Activated effector memory CD4-positive, alpha-beta T cell treated with anti-CD3 and anti-CD28 coated beads, Interleukin-2, amount 50 U/mL, for 16 hours (primary cell): ENCODE data around the gene ATP8A1.

ENCODE experiments used
- DNase-seq: peaks from one replicate; pipeline ENCODE4 v3.0.0-alpha.2; 2020

Gene ATP8A1

GRCh38 chr4:42624551-42624950 lies 32.4 kb downstream of the ATP8A1 start:
- DNase-seq, result no peak

DNA sequence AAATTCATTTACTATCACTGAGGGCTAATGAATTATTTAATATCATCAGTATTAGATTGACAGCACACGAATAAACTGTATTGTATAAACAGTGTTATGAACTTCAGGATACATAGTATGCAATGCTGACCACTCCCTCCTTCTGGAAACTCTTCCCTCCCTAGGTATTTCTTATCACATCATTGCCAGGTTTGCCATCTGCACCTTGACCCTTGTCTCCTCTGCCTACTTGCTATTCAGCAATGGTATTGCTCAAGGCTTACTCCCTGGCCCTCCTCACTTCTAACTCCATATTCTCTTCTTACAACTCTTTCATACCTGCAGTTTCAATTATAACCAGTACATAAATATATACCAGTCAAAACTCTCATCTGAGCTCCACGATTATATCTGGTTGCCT lies 38.9 kb downstream of the ATP8A1 start:
- DNase-seq, result no peak

DNA sequence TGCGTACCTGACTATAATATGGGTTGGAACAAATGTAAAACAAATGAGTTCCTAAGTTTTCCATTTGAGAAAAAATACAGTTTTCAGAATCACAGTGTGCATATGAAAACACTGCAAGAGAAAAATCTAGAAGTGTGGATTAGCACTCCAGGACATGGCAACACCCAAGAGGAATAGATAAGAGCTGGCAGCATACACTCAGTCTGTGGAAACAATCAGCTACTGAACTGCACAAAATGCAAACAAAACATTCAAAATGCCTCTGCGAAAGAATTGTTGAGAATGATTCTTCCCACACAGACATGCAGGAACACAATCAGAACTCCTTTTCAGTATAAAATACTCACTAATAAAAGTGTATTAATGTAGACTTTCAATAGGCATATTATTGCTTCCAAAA lies 39.9 kb downstream of the ATP8A1 start:
- no peak for DNase-seq

- DNase-seq, result no peak
Observed at GRCh38 chr4:42616572-42616971, 40.3 kb downstream of the ATP8A1 start.

- DNase-seq, result no peak
Observed at GRCh38 chr4:42615131-42615763, 41.7 kb downstream of the ATP8A1 start.

GRCh38 chr4:42612898-42613297 lies 44.0 kb downstream of the ATP8A1 start:
- DNase-seq, result no peak

GRCh38 chr4:42610941-42611340 lies 46.0 kb downstream of the ATP8A1 start:
- no peak for DNase-seq

- no peak for DNase-seq
Observed at GRCh38 chr4:42609051-42609450, 47.9 kb downstream of the ATP8A1 start.

DNA sequence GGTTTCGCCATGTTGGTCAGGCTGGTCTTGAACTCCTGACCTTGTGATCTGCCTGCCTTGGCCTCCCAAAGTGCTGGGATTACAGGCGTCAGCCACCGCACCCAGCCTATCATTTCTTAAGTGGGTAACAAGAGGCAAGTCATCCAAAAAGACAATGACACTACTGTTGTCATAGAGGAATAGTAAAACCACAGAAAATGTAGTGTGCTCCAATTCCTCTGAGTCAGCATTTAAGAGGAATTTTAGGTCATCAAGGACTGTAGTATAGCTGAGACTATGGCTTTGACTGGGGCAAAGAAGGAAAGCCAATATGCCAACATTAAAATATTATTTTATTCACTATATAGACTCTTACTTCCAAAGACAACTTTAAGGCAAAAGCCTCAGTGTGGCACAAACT lies 48.4 kb downstream of the ATP8A1 start:
- DNase-seq, result no peak

GRCh38 chr4:42607011-42607726 lies 49.7 kb downstream of the ATP8A1 start:
- no peak for DNase-seq

- DNase-seq, result no peak
Observed at GRCh38 chr4:42605264-42605663, 51.6 kb downstream of the ATP8A1 start.

DNA sequence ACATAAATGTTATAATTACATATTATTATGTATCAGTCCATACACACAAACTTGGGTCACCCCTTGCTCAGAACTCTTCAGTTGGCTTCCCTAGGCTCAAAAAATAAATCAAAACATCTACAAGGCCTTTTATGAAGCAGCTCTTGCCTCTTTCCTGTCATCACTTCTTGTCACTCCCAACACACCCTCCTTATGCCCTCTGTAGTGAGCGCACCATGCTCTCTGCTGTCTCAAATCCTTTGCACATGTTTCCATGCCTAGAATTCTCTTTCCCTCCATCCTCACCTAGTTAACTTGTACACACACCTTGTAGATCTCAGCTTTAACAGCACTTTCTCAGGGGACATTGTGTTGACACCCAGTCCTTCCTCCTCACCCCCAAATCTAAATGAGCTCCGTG lies 53.0 kb downstream of the ATP8A1 start:
- DNase-seq, result no peak

- DNase-seq, result no peak
Observed at GRCh38 chr4:42600578-42600977, 56.3 kb downstream of the ATP8A1 start.

DNA sequence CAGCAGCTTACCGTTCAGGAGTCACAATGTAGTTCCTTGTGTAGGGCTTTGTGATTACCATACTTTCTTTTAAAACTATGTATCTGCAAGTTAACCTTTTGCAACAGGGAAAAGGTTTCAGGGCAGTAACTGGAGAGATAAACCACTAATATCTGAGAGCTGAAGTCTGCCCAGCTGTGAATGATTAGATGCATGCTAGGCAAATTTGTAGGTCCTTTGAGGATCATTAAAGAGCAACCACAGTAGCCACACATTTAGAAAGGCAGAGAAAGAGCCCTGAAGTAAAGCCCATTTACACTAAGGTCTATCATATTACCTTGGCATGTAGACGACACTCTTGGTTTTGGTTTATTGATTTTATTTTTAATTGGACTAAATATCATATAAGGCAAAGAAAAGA lies 60.0 kb downstream of the ATP8A1 start:
- DNase-seq, result no peak

GRCh38 chr4:42594888-42595287 lies 62.0 kb downstream of the ATP8A1 start:
- no peak for DNase-seq

DNA sequence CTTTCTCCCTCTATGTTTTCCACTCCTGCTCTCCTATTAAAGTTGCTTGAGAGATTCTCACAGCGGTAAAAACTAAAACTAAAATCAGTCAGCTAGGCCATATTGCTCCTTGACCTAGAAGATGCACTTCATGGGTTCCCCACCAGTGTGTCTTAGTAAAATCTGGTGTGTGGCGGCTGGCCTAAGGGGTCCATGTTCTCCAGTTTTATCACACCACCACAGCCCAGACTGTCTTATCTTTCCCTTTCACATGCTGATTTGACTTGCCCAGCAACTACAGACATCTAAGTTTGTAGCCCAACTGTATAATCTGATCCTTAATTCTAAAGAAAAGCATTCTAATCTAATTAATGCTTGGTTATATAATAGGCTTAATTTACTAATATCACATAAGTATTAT lies 68.0 kb downstream of the ATP8A1 start:
- DNase-seq, result no peak

DNA sequence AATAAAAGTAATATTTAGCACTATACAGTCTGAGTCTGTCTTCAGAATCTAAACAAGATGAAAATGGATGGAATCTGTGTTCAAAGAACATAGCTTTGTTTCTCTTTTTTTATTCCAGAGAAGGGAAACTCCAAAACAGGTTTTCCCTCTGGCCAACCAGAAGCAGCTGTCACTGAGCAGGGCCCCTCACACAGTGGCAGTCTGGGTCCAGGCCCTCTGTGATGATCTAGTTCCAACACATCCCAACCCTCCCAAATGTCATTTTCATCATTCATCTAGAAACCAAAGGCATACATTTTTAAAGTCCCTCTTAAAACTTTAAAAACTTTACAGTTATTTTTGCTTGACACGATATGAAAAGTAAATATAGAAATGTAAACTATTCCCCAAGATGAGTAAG lies 70.1 kb downstream of the ATP8A1 start:
- DNase-seq, result no peak

DNA sequence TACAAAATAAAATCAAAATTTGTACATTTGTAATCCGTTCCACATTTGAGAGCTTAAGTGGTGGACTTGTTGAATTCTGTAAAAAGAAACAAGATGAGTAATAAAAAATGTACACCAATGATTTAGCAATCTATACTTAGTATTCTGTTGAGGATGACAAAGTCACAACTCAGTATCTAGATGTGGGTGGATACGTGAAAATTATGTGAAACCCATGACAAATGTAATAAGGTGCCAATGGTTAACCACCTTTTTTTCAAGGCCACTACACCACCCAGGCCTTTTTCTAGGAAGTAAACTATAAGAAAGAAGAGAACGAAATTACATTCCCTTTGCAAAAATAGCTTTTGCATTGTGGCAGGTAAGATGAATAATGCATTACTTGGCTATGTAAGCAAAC lies 77.0 kb downstream of the ATP8A1 start:
- DNase-seq, result no peak

DNA sequence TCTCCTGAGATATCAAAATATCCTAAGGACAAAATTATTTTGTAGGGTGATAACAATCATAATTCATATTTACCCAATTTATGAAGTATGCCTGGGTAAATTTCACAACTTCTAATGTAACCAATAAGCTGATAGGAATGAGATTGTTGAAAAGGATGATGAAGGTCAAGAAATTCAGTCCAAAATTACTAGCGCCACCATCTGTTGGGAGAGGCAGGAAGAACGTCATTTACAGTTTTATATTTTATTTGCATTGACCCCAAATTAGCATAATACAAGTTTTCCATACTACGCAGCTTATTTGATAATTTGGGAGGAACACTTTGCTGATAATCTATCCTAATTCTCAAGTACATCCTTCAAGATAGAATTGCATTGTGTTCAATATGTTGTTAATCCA lies 78.7 kb downstream of the ATP8A1 start:
- no peak for DNase-seq

GRCh38 chr4:42574870-42575430 lies 82.0 kb downstream of the ATP8A1 start:
- no peak for DNase-seq

GRCh38 chr4:42573249-42573648 lies 83.7 kb downstream of the ATP8A1 start:
- no peak for DNase-seq

- no peak for DNase-seq
Observed at GRCh38 chr4:42570221-42570620, 86.7 kb downstream of the ATP8A1 start.

DNA sequence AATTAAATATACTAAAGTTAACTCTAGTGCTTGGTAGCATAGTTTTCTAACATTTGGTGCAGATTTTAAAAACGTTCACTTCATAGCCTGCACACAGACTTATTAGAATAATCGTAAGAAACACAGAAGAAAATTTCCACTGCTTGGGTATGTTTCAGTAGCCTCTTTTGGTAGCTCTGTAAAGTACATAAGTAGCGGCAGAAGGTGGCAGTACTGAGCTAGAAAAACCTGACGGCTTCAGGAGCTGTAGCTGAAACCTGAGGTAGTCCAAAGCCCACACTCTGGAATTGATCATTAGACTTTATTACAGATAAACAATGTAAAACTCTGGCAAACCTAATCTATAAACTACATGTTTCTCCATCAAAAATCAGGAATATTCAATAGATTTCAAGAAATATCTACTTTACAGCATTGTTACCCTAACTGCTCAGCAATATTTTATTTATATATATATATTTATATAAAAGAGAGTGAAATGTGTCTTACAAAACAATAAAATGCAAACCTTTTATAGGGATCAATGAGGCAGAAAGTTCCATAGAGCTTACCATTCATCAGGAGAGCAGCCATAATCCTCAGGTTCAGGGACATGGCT lies 88.2 kb downstream of the ATP8A1 start:
- peak; percentile 78 for DNase-seq

GRCh38 chr4:42566835-42567234 lies 90.1 kb downstream of the ATP8A1 start:
- no peak for DNase-seq
